Hepatocyte (in vitro differentiated cells): ENCODE results near the gene TMPRSS6.

ENCODE experiments used
- CTCF ChIP-seq: fragments of 200-600 bp; sonication (generic); IDR thresholded peaks from 2 replicates; pipeline ENCODE4 v1.5.1; 2016; ENCODE audit warnings: antibody characterized with exemption, mild to moderate bottlenecking; ENCODE audit not compliant: poor library complexity
- EZH2 ChIP-seq: fragments of 200-600 bp; sonication (generic); IDR thresholded peaks from 2 replicates; pipeline ENCODE4 v1.6.1; 2016; ENCODE audit warnings: antibody characterized with exemption, mild to moderate bottlenecking, borderline replicate concordance
- EZH2phosphoT487 ChIP-seq: fragments of 200-600 bp; sonication (generic); IDR thresholded peaks from one replicate; pipeline ENCODE4 v1.6.1; 2018; ENCODE audit warnings: antibody characterized with exemption, mild to moderate bottlenecking, low read depth, moderate library complexity; ENCODE audit not compliant: unreplicated experiment, severe bottlenecking

GRCh38 chr22:37122598-37123180, 13.2 kb upstream of the TMPRSS6 start:
- TF ChIP-seq CTCF (no peak), EZH2phosphoT487 (no peak), EZH2 (no peak)
